Sigmoid colon (tissue), 7 donors: Measurements from ENCODE around the gene SBK2. TPM values are rescaled to one million over a fixed set of nuclear protein-coding genes. Genes with fewer than 3 reads are reported as not detected.

Experiments
- DNase-seq: peaks from one replicate; pipeline ENCODE4 v3.0.0-alpha.2; 2019
- H3K27ac ChIP-seq, 4 donors: fragments of 200-600 bp; sonication (generic); one replicate each; pipeline ENCODE4 v1.5.1; 2016 to 2019; ENCODE audit warnings: mild to moderate bottlenecking in 1 of 4
- H3K27me3 ChIP-seq, 3 donors: fragments of 200-600 bp; sonication (generic); one replicate each; pipeline ENCODE4 v1.5.1; 2019; ENCODE audit warnings: mild to moderate bottlenecking in 1 of 3
- H3K36me3 ChIP-seq, 4 donors: fragments of 200-600 bp; sonication (generic); one replicate each; pipeline ENCODE4 v1.5.1; 2016 to 2019
- H3K4me1 ChIP-seq, 4 donors: fragments of 200-600 bp; sonication (generic); one replicate each; pipeline ENCODE4 v1.5.1; 2017 to 2019
- H3K4me3 ChIP-seq, 4 donors: fragments of 200-600 bp; sonication (generic); one replicate each; pipeline ENCODE4 v1.5.1; 2017 to 2019; ENCODE audit warnings: mild to moderate bottlenecking in 2 of 4, moderate library complexity in 1 of 4
- H3K9me3 ChIP-seq, 4 donors: fragments of 200-600 bp in 3 of 4; sonication (generic) in 3 of 4; one replicate each; pipeline versions ENCODE4 v1.5.1 to v1.6.1; 2013 to 2019
- CTCF ChIP-seq, 4 experiments: fragments of 450-650 bp in 3 of 4; fragments of 200-600 bp in 1 of 4; IDR thresholded peaks; one replicate each; pipeline ENCODE4 v1.5.1; 2016 to 2019; ENCODE audit warnings: antibody characterized with exemption in 4 of 4, mild to moderate bottlenecking in 3 of 4, moderate library complexity in 2 of 4
- EP300 ChIP-seq, 4 donors: sonication (generic); formaldehyde crosslinking; IDR thresholded peaks; one replicate each; pipeline ENCODE4 v1.6.1; 2017; ENCODE audit warnings: antibody characterized with exemption in 4 of 4
- POLR2A ChIP-seq, 2 donors: fragments of 450-650 bp; IDR thresholded peaks; one replicate each; pipeline ENCODE4 v1.6.1; 2016; ENCODE audit warnings: antibody characterized with exemption in 2 of 2, mild to moderate bottlenecking in 2 of 2, moderate library complexity in 2 of 2
- POLR2AphosphoS5 ChIP-seq, 4 donors: sonication (generic); formaldehyde crosslinking; IDR thresholded peaks; one replicate each; pipeline ENCODE4 v1.6.1; 2017; ENCODE audit warnings: antibody characterized with exemption in 4 of 4
- WGBS, 2 donors: extraction: QIAGEN DNeasy Blood & Tissue Kit; methylation state at CpG; one replicate each; pipeline ENCODE4 v1.1.7; 2013; 5-methylcytosine and 5-hydroxymethylcytosine counted together
- intact Hi-C: fragments of 100-400 bp; cut with DNase I; formaldehyde crosslinking; loops from one replicate; pipeline ENCODE4 v1.15.1; 2023
- polyA plus RNA-seq, 3 donors: library from polyadenylated mRNA; stranded (reverse); fragments of 200-250 nt; gene quantifications; one replicate each; pipeline ENCODE4 v1.2.3, GENCODE V29; 2013
- total RNA-seq, 4 donors: library from RNA; depleted of rRNA; stranded (reverse); fragments of >200 nt; gene quantifications; one replicate each; pipeline ENCODE4 v1.1.0, GENCODE V29; 2016
- donor health status: healthy with polysubstance abuse.
- donor health status: Bipolar disorder and iron deficiency.
- donor health status: healthy.

Gene SBK2
- total and polyA plus RNA-seq, 7 donors, result not detected

DNA sequence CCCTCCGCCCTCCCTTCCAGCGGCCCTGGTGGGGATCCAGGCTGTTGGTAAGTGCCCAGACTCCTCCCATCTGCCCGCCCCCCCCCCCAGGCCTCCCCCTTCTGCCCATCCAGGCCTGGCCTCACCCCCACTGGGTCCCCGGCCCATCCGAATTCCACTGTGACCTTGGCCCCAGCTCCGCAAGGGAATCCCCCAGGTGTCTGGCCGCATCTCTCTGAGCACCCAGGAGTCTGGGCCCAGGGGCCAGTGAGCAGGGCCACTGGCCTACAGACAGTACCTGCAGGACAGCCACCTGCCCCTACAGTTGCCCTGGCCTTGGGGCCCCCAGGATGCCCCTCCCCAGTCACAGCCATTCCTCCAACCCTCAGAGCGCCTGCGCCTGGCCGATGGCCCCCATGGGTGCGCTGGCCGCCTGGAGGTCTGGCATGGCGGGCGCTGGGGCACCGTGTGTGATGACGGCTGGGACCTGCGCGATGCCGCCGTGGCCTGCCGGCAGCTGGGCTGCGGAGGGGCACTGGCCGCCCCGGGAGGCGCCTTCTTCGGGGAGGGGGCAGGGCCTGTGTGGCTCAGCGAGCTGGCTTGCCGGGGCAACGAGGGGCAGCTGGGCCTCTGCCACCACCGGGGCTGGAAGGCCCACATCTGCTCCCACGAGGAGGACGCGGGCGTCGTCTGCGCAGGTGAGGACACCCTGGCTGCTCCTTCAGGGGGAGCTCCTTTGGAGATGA, 47.8 kb downstream of the SBK2 start:
- Histone ChIP-seq H3K4me3 (peak overlapping the region in 3 of 4 donors; percentile 40 to 48 (median 43)), H3K27me3 (no peaks in the 10 kb centered on the region), H3K36me3 (no peaks in the 10 kb centered on the region), H3K4me1 (peaks cover 0 to 97% (median 95%) of the 10 kb centered on the region in 4 donors), H3K27ac (peak overlapping the region; percentile 94 to 99 (median 96)), H3K9me3 (no peaks in the 10 kb centered on the region)
- intact Hi-C loops, result no loop called here
- peak; percentile 86 for DNase-seq
- 59 to 64% methylated on average over 36 of the region's 36 CpGs for WGBS, 2 donors
- TF ChIP-seq EP300 (IDR thresholded peaks at IDR 0.05), result no peak
- no peak for TF ChIP-seq CTCF (IDR thresholded peaks at IDR 0.05)
- TF ChIP-seq POLR2A (IDR thresholded peaks at IDR 0.05), result peak in 1 of 2 donors; percentile 13
- TF ChIP-seq POLR2AphosphoS5 (IDR thresholded peaks at IDR 0.05), result peak in 1 of 4 donors; percentile 42

- H3K36me3 ChIP-seq, result peaks cover 0 to 6% (median 3%) of the 10 kb centered on the region in 4 donors
- no peaks in the 10 kb centered on the region for H3K9me3 ChIP-seq
- no peak for TF ChIP-seq CTCF (IDR thresholded peaks at IDR 0.05)
- peak in 2 of 4 donors; percentile 49 to 54 for TF ChIP-seq POLR2AphosphoS5 (IDR thresholded peaks at IDR 0.05)
- peak within 1 kb of the TSS in 3 of 4 donors; percentile 40 to 48 (median 43) for H3K4me3 ChIP-seq
- no peaks in the 10 kb centered on the region for H3K27me3 ChIP-seq
- 18 to 27% methylated on average over 18 to 20 of the region's 21 CpGs for WGBS, 2 donors
- peak within 1 kb of the TSS; percentile 94 to 99 (median 96) for H3K27ac ChIP-seq
- peaks cover 0 to 92% (median 90%) of the 10 kb centered on the region in 4 donors for H3K4me1 ChIP-seq
- intact Hi-C loops, result no loop called here
- DNase-seq, result peak; percentile 90
These were observed 48.8 kb downstream of the SBK2 start, which contains the start of gene SSC5D for GRCh38 chr19:55487924-55488687. Gene SSC5D, plus strand, starts transcription at chr19:55488436. Its CDS starts 154 bp downstream, at chr19:55488590.

DNA sequence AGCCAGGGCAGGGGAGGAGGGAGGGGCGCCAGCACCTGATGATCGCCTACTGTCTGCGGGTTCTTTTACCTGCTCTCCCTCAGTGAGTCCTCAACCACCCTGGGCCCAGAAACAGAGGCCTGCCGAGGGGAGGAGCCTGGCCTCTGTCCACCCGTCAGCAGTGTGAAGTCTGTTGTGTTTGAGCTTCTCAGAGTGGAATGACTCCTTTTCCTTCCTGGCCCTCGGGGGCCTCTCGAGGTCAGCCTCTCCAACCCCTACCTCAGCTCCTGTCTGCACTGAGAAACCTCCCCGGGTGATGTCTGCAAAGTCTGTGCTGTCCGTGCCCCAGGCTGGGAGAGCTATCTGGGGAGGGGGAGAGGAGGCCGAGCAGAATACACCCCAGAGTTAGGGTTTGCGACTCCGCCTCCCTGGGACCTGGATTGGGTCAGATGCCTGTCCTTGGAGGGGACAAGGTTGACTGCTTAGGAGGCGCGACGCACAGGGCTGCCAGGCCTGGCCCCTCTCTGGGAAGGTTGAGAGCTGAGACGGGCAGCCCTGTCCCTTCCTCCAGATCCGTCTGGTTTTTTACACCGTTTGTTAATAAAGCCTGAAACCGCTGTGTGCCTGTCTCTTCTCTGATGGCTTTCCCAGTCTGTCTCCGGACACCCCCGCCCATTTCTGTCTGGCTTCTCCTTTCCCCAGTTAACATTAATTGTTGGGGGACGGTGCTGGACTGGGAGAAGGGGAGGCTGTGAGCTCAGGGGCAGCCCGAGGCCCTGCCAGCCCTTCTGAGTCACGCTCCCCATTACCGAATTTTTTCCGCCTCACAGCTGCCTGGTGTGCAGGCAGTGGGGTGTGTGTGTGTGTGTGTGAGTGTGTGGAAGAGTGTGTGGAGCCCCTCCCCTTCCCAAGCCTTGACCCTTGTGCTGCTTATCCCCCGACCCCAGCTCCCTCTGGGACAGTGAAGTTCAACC, 49.7 kb downstream of the SBK2 start:
- DNase-seq, result peak; percentile 93
- WGBS, 2 donors, result 34 to 54% methylated on average over 27 of the region's 27 CpGs

GRCh38 chr19:55486043-55486970, 50.6 kb downstream of the SBK2 start:
- TF ChIP-seq CTCF (IDR thresholded peaks at IDR 0.05) (peak in 3 of 4 experiments; percentile 13 to 37 (median 35)), EP300 (IDR thresholded peaks at IDR 0.05) (no peak), POLR2AphosphoS5 (IDR thresholded peaks at IDR 0.05) (peak in 2 of 4 donors; percentile 26 to 33), POLR2A (IDR thresholded peaks at IDR 0.05) (no peak)
- 71 to 84% methylated on average over 53 of the region's 53 CpGs for WGBS, 2 donors
- H3K27me3 ChIP-seq, result no peaks in the 10 kb centered on the region
- H3K4me1 ChIP-seq, result peaks cover 0 to 74% (median 73%) of the 10 kb centered on the region in 4 donors
- H3K27ac ChIP-seq, result peak overlapping the region; percentile 94 to 99 (median 96)
- peak; percentile 82 for DNase-seq
- intact Hi-C loops, result no loop called here
- no peaks in the 10 kb centered on the region for H3K9me3 ChIP-seq
- peak overlapping the region in 3 of 4 donors; percentile 7 to 30 (median 14) for H3K4me3 ChIP-seq
- H3K36me3 ChIP-seq, result peaks cover 0 to 22% (median 14%) of the 10 kb centered on the region in 4 donors

More for the DNA sequence above, 49.7 kb downstream of the SBK2 start:
- Histone ChIP-seq H3K4me3 (peak overlapping the region in 3 of 4 donors; percentile 40 to 48 (median 43)), H3K27ac (peak overlapping the region; percentile 94 to 99 (median 96)), H3K36me3 (peaks cover 0 to 15% (median 11%) of the 10 kb centered on the region in 4 donors), H3K4me1 (peaks cover 0 to 84% (median 82%) of the 10 kb centered on the region in 4 donors), H3K27me3 (no peaks in the 10 kb centered on the region), H3K9me3 (no peaks in the 10 kb centered on the region)
- peak in 3 of 4 donors; percentile 70 to 85 (median 73) for TF ChIP-seq POLR2AphosphoS5 (IDR thresholded peaks at IDR 0.05)
- TF ChIP-seq EP300 (IDR thresholded peaks at IDR 0.05), result no peak
- intact Hi-C loops, result no loop called here
